Dermis blood vessel endothelial cell (primary cell): Measurements from ENCODE around the gene SLC23A1. TPM values are rescaled to one million over a fixed set of nuclear protein-coding genes. Genes with fewer than 3 reads are reported as not detected.
"Not testable (repeated sequence)": the region's sequence is repeated elsewhere in the genome, so short reads cannot be mapped to it uniquely, and the experiment has no call there.

ENCODE experiments used
- DNase-seq: peaks from one replicate; pipeline ENCODE4 v3.0.0; 2010
- total RNA-seq: library from RNA; depleted of rRNA; stranded (reverse); fragments of >200 nt; gene quantifications from 2 replicates; pipeline ENCODE4 v1.2.3, GENCODE V29; 2014

SLC23A1 gene
- total RNA-seq, result not detected in 2 replicates

GRCh38 chr5:139383275-139383992, at the start of gene SLC23A1:
SLC23A1 (minus strand) TSS chr5:139383297; CDS start chr5:139383253, 44 bp downstream.
- DNase-seq, result no peak

GRCh38 chr5:139431706-139432105, 48.6 kb upstream of the SLC23A1 start:
- no peak for DNase-seq

- no peak for DNase-seq
Measured at GRCh38 chr5:139430015-139430414, 46.9 kb upstream of the SLC23A1 start.

- no peak for DNase-seq
Measured at GRCh38 chr5:139426203-139426885, 43.2 kb upstream of the SLC23A1 start.

GRCh38 chr5:139425497-139425896, 42.4 kb upstream of the SLC23A1 start:
- no peak for DNase-seq

GRCh38 chr5:139422307-139422893, 39.3 kb upstream of the SLC23A1 start:
- peak; percentile 86 for DNase-seq

GRCh38 chr5:139419226-139420192, 36.4 kb upstream of the SLC23A1 start:
- DNase-seq, result peak; percentile 36

GRCh38 chr5:139418793-139419192, 35.7 kb upstream of the SLC23A1 start:
- DNase-seq, result peak; percentile 37

- no peak for DNase-seq
Measured at GRCh38 chr5:139417214-139417613, 34.1 kb upstream of the SLC23A1 start.

GRCh38 chr5:139416651-139417050, 33.6 kb upstream of the SLC23A1 start:
- no peak for DNase-seq

- no peak for DNase-seq
Measured at GRCh38 chr5:139415869-139416268, 32.8 kb upstream of the SLC23A1 start.

- peak; percentile 73 for DNase-seq
Measured at GRCh38 chr5:139415221-139415861, 32.2 kb upstream of the SLC23A1 start.

GRCh38 chr5:139414581-139415130, 31.6 kb upstream of the SLC23A1 start:
- no peak for DNase-seq

GRCh38 chr5:139413963-139414362, 30.9 kb upstream of the SLC23A1 start:
- DNase-seq, result no peak

GRCh38 chr5:139413153-139413552, 30.1 kb upstream of the SLC23A1 start:
- DNase-seq, result no peak

- DNase-seq, result no peak
Measured at GRCh38 chr5:139410993-139411828, 28.1 kb upstream of the SLC23A1 start.

- DNase-seq, result no peak
Measured at GRCh38 chr5:139410121-139410992, 27.3 kb upstream of the SLC23A1 start.

- not testable (repeated sequence) for DNase-seq
Measured at GRCh38 chr5:139409116-139409515, 26.0 kb upstream of the SLC23A1 start.

GRCh38 chr5:139408191-139408590, 25.1 kb upstream of the SLC23A1 start:
- DNase-seq, result no peak

GRCh38 chr5:139407517-139407916, 24.4 kb upstream of the SLC23A1 start:
- DNase-seq, result no peak
